ENCODE data around the gene ARID1A.
"Not testable (repeated sequence)": the region's sequence is repeated elsewhere in the genome, so short reads cannot be mapped to it uniquely, and the experiment has no call there.

ARID1A gene

GRCh38 chr1:26789931-26790330, 94.1 kb downstream of the ARID1A start:
- no peak for DNase-seq

GRCh38 chr1:26790551-26790953, 94.7 kb downstream of the ARID1A start:
- DNase-seq, result peak; percentile 48

- no peak for DNase-seq
Observed at GRCh38 chr1:26791148-26791547, 95.3 kb downstream of the ARID1A start.

- no peak for DNase-seq
Observed at GRCh38 chr1:26791626-26792025, 95.8 kb downstream of the ARID1A start.

GRCh38 chr1:26792924-26793323, 97.1 kb downstream of the ARID1A start:
- DNase-seq, result no peak

GRCh38 chr1:26794391-26794790, 98.6 kb downstream of the ARID1A start:
- no peak for DNase-seq

GRCh38 chr1:26797627-26798026, 101.8 kb downstream of the ARID1A start:
- no peak for DNase-seq

GRCh38 chr1:26799479-26800142, 103.8 kb downstream of the ARID1A start:
- peak; percentile 22 for DNase-seq

- not testable (repeated sequence) for DNase-seq
Observed at GRCh38 chr1:26803932-26804331, 108.1 kb downstream of the ARID1A start.

- DNase-seq, result peak; percentile 84
Observed at GRCh38 chr1:26810105-26810504, 114.3 kb downstream of the ARID1A start.

GRCh38 chr1:26811057-26811456, 115.2 kb downstream of the ARID1A start:
- no peak for DNase-seq

- no peak for DNase-seq
Observed at GRCh38 chr1:26811708-26812107, 115.9 kb downstream of the ARID1A start.

- DNase-seq, result no peak
Observed at GRCh38 chr1:26814377-26814776, 118.6 kb downstream of the ARID1A start.

- DNase-seq, result no peak
Observed at GRCh38 chr1:26814893-26815292, 119.1 kb downstream of the ARID1A start.

GRCh38 chr1:26820784-26821269, 125.0 kb downstream of the ARID1A start:
- DNase-seq, result no peak

GRCh38 chr1:26822737-26823395, 127.1 kb downstream of the ARID1A start:
- DNase-seq, result no peak

GRCh38 chr1:26824731-26825130, 128.9 kb downstream of the ARID1A start:
- DNase-seq, result no peak

GRCh38 chr1:26826261-26827105, 130.7 kb downstream of the ARID1A start, which contains the start of gene ZDHHC18:
ZDHHC18 (plus strand) TSS chr1:26826688; CDS start chr1:26826805, 117 bp downstream.
- peak; percentile 69 for DNase-seq

GRCh38 chr1:26827106-26827604, 131.3 kb downstream of the ARID1A start:
- DNase-seq, result no peak

GRCh38 chr1:26827663-26828062, 131.8 kb downstream of the ARID1A start:
- DNase-seq, result no peak

GRCh38 chr1:26828411-26828991, 132.7 kb downstream of the ARID1A start:
- DNase-seq, result peak; percentile 53

GRCh38 chr1:26829184-26829911, 133.5 kb downstream of the ARID1A start:
- no peak for DNase-seq
